ENCODE measurements around the gene ARID1B.
A peak's percentile ranks its signal among the peaks of the same experiment; 100 is the strongest.

Gene ARID1B

DNA sequence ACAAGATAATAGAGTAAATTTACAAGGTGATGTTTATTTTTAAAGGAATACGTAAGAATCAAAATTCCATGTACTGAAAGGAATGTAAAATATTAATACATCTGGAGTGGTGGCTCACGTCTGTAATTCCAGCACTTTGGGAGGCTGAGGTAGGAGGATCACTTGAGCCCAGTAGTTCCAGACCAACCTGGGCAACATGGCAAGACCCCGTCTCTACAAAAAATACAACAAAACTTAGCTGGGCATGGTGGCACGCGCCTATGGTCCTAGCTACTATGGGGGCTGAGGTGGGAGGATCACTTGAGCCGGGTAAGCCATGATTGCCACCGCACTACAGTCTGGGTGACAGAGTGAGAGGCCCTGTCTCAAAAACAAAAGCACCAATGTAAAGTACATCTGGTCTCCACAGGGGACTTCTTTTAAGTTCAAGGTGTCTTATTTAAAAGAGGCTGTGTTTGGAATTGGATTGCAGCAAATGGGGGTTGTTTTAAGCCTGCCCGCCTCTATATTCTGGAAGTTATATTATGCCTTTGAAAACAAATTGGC lies 36.9 kb downstream of the ARID1B start:
- TF ChIP-seq GATA2 (IDR thresholded peaks at IDR 0.05; ENCODE audit: low read depth, low read length), result no peak
- no peak for TF ChIP-seq GATA3 (IDR thresholded peaks at IDR 0.05; ENCODE audit: low read depth, low read length)

DNA sequence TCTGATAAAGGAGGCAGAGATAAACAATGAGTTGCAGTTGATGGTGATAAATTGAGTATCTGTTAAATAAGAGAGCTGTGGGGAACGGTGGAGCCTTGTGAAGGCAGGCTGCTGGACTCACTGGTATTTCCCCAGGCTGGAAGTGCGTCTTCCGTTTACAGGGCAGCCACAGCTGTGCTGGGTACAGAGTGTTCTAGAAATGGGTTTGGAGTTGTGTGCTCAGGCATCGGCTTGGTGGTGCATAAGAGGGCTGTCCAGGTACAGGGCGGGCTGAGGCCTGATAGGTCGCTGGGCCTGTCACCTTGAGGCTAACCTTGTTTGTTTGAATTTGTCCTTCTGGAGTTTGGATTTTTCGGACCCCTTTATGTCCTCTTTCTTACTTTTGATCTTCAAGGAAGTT lies 39.3 kb downstream of the ARID1B start:
- TF ChIP-seq GATA2 (IDR thresholded peaks at IDR 0.05; ENCODE audit: low read depth, low read length) (no peak), GATA3 (IDR thresholded peaks at IDR 0.05; ENCODE audit: low read depth, low read length) (no peak)

DNA sequence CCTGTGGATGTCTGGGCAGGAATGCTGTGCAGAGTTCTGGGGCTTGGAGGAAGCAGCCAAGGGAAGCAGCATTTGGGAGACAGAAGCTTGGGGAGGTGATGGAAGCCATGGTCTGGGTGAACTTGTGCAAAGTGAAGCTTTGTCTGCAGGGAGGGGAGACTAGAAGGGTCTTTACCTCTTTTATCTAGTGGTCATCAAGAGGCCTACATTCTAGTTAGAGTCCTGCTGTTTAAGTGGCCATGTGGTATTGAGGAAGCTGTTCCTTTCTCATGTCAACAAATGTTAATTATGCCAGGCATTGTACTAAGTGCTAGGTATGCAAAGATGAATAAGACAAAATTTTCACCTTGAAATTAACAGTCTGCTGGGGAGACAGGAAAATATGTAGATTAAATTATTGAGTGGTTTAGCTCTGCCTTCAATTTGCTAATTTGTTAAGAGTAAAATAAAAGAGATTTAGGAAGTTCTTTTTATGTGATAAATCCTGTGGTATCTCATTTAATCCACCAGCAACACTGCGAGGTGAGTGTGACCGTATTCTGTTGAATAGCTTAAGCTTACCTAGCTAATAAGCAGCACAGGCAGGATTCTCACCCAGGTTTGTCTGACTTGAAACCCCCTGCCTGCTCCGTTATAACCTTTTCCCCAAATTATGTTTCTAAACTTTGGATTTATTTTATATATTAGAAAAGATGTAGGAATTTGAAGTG lies 43.1 kb downstream of the ARID1B start:
- TF ChIP-seq GATA3 (IDR thresholded peaks at IDR 0.05; ENCODE audit: low read depth, low read length), result no peak
- TF ChIP-seq GATA2 (IDR thresholded peaks at IDR 0.05; ENCODE audit: low read depth, low read length), result no peak

DNA sequence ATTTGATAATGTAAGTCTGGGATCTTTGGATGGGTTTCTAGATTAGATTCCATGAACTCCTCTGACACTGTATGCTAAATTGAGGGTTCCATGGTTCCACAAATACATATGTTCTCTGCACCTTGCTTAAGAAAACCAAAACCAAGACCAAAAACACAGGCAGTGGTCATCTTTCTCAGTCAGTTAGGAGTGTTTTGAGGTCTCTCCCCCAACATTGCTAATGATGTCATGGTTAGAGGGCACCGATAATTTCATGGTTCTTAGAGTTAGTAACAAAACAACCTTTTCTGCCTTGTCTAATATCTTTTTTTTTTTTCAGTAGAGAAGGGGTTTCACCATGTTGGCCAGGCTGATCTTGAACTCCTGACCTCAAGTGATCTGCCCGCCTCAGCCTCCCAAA lies 44.5 kb downstream of the ARID1B start:
- TF ChIP-seq GATA2 (IDR thresholded peaks at IDR 0.05; ENCODE audit: low read depth, low read length), result no peak
- no peak for TF ChIP-seq GATA3 (IDR thresholded peaks at IDR 0.05; ENCODE audit: low read depth, low read length)

DNA sequence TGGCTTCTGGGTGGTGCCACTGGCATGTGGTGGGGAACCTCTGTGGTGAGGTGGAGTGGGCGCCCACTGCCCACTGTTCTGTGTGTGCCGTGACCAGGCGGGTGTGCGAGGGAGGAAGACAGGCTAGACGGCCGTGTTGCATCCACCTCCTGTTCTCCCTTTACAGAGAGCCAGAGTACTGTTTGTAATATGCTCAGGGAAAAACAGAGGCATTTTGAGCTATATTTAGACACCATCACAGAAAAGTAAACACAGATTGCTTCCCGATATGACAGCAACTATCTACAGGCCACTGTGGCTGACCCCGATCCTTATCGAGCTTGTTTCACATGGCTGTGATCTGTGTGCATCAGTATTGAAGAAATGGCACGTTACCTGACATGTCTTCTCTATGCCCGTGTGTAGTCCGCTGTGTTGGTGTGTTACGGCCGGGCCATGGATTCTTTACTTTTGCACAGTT lies 45.6 kb downstream of the ARID1B start:
- 0 out of 2 replicates have a peak, but pooled peaks have one; percentile 21 for TF ChIP-seq GATA3 (IDR thresholded peaks at IDR 0.05; ENCODE audit: low read depth, low read length)
- peak; percentile 95 for TF ChIP-seq GATA2 (IDR thresholded peaks at IDR 0.05; ENCODE audit: low read depth, low read length)

DNA sequence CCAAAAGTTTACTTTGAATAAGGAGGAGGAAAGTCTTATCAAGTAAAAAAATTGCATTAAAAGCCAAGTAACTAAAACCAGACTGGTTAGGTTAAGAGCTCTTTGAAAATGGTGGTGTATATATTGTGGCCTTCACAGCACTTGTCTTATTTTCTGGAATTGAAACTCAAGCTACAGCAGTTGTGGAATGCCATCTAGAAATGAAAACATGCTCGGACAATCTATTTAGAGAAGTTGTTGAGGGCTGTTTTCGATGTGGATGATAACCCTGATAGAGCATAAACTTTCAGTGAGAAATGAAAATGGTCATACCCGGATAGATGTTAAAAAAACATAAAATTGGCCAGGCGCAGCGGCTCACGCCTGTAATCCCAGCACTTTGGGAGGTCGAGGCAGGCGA lies 47.0 kb downstream of the ARID1B start:
- TF ChIP-seq GATA2 (IDR thresholded peaks at IDR 0.05; ENCODE audit: low read depth, low read length) (no peak), GATA3 (IDR thresholded peaks at IDR 0.05; ENCODE audit: low read depth, low read length) (no peak)

DNA sequence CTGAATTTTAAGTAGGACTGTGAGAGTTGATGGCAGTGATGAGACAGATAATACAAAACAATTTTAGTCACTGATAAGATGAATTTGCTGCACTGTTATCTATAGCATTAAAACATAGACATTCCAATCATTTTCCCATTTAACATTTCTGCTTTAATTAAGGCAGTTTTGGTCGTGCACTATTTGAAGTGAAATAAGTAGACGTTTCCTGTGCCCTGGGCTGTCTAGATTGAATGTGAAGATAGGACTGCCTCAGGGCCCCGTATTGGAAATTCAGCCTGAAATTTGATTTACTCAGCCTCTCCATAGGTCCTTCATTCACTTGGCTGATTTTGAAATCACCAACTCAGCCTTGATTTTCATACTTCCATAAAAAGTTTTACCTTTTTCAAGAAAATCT lies 48.3 kb downstream of the ARID1B start:
- TF ChIP-seq GATA2 (IDR thresholded peaks at IDR 0.05; ENCODE audit: low read depth, low read length) (peak; percentile 52; the same call in 1 of the 2 replicates), GATA3 (IDR thresholded peaks at IDR 0.05; ENCODE audit: low read depth, low read length) (no peak)

DNA sequence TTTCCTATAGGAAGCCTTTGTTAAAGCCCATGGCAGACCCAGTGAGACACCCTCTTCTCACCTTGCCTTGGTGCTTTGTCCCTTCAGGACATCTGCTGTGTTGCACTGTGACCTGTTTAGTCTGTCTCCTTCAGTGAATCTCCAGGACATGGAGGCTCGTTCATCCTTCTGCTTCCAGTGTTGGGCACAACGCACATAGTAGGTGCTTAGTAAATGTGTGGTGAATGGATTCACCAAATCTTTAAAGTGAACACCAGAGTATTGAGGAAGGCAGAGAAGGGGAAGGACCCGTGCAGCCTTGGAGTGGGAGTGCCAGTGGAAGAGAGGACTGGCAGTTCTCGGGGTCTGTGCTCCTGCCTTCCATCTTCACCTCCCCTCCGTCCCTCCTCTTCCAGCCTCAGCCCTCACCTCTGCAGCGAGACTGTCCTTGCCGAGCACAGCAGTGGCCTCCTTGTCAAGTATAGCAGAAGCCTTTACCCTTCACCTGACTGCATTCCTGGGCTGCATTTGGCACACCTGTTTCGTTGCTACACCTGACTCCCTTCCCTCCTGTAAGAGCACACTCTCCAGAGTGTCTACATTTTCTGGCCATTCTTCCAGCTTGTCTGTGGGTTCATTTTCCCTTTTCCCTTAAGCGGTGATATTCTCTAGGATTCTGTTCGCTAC lies 49.2 kb downstream of the ARID1B start:
- no peak for TF ChIP-seq GATA2 (IDR thresholded peaks at IDR 0.05; ENCODE audit: low read depth, low read length)
- TF ChIP-seq GATA3 (IDR thresholded peaks at IDR 0.05; ENCODE audit: low read depth, low read length), result no peak

DNA sequence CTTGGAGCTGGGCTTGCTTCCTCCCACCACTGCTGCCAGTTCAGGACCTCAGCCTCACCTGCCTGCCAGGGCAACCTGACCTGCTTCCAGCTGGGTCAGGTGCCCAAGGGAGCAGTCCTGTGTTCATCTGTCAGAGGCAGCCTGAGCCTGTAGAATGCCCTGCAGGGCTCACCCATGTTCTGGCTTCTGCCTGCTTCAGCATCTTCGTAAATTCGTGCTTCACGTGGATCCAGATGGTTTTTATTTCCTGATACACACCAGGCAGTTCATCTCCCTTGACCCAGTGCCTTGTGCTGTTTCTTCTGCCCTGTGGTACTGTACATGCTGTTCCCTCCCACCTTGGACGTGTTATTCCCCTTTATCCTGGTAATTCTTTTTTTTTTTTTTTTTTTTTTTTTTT lies 50.2 kb downstream of the ARID1B start:
- no peak for TF ChIP-seq GATA2 (IDR thresholded peaks at IDR 0.05; ENCODE audit: low read depth, low read length)
- no peak for TF ChIP-seq GATA3 (IDR thresholded peaks at IDR 0.05; ENCODE audit: low read depth, low read length)

DNA sequence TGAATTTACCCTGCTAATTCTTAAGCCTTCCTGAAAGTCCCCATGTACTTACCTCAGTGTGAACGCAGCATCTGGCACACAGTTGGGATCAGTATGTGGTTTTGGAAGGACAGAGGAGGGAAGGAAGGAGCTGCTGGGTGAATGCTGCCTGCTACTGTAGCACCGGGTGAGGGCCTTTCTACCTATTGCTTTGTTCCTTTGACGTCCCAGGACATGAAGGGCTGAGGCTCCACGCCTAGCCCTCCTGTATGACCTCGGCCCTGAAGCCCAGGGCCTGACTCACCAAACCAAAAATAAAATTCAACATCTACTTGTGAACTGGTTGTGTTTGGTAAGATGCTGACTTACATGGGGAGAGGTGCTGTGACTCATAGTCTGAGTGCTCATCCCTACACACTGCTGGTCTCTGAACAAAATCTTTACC lies 51.1 kb downstream of the ARID1B start:
- TF ChIP-seq GATA2 (IDR thresholded peaks at IDR 0.05; ENCODE audit: low read depth, low read length) (no peak), GATA3 (IDR thresholded peaks at IDR 0.05; ENCODE audit: low read depth, low read length) (no peak)

DNA sequence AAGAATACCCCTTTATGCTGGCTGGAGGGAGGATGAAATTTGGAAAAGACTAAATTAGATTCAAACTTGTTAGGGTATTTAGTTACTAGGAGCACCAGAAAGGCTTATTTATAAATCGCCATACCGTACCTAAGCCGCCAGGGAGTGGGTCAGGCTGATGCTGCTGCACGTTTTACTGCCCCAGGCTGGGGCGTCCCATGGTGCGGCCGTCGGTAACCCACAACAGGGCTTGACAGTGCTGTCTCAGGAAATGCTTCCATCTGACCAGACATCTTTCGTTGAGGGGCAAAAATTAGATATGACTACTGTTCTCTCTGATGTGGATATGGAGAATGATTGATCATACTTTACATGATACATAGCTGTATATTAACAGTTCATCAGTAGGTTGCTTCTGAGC lies 52.9 kb downstream of the ARID1B start:
- no peak for TF ChIP-seq GATA3 (IDR thresholded peaks at IDR 0.05; ENCODE audit: low read depth, low read length)
- TF ChIP-seq GATA2 (IDR thresholded peaks at IDR 0.05; ENCODE audit: low read depth, low read length), result no peak

DNA sequence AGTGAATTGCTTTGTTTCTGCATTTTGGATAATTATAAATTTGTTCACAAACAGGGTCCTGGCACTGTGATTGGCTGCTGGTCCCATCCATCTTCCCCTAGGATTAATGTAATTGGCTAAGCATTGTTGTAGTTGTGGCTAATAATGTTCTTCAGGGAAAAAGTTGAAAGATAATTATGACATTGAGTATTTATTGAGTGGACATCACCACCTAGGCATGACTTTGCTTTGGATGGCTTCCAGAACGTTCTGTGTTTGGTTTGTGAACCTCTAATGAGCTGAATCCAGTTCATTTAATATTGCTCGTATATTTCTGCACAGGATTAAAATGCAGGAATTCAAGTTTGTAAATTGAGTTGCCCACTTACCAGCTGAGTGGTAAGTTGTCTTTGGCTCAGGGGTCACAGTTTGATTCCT lies 55.1 kb downstream of the ARID1B start:
- TF ChIP-seq GATA3 (IDR thresholded peaks at IDR 0.05; ENCODE audit: low read depth, low read length) (no peak), GATA2 (IDR thresholded peaks at IDR 0.05; ENCODE audit: low read depth, low read length) (no peak)

DNA sequence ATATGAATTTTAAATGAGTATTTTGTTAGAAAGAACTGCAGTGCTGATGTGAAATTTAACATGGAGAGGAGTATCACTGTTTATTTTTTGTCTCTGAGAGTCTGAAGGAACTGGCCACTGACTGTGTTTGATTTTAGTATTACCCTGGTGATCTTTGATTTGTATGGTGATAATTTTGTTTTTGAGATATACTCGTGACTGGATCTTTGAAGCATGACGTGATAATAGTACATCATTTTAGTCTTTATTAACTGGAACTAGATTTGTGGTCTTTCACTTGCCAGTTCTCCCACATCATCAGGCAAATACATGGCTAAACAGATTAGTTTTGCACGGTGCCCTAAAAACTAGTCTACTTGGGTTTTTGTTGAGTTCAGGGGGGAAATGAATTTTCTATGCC lies 55.5 kb downstream of the ARID1B start:
- TF ChIP-seq GATA2 (IDR thresholded peaks at IDR 0.05; ENCODE audit: low read depth, low read length) (no peak), GATA3 (IDR thresholded peaks at IDR 0.05; ENCODE audit: low read depth, low read length) (no peak)

DNA sequence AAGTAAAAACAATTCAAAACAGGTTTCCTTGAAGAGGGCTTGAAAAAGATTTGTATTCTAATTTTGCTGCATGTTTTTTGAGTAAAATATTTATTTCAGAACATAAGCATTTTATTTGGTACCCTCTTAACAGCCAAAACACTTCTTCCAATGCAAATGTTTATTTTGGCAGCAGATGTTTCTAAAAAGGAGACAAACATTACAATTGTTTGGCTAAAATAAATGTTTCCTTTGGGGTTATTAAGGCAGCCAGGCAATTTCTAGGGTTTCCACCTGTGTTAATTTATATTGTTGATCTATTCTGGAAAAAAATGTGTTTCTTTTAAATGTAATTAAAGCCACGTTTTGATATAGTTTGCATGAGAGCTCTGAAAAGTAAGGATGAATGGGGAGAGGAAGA lies 56.6 kb downstream of the ARID1B start:
- TF ChIP-seq GATA3 (IDR thresholded peaks at IDR 0.05; ENCODE audit: low read depth, low read length), result no peak

DNA sequence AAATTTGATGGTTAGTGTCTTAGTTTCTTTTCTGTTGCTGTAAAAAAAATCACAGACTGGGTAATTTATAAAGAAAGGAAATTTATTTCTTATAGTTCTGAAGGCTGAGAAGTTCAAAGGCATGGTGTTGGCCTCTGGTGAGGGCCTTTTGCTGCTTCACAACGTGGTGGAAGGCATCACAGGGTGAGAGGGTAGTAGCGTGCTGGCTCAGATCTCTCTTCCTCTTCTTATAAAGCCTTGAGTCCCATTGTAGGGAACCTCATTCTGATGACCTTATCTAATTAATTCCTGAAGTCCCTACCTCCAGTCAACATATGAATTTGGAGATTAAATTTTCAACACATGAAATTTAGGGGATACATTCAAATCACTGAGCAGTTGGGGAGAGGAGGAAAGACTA lies 62.0 kb downstream of the ARID1B start:
- TF ChIP-seq GATA2 (IDR thresholded peaks at IDR 0.05; ENCODE audit: low read depth, low read length) (no peak), GATA3 (IDR thresholded peaks at IDR 0.05; ENCODE audit: low read depth, low read length) (no peak)
